B cell (primary cell): ENCODE measurements around the gene PAQR5. TPM values are rescaled to one million over a fixed set of nuclear protein-coding genes. Genes with fewer than 3 reads are reported as not detected.

Source experiments
- ATAC-seq: fragments of 200-7000 bp; cut with Tn5 transposase; one replicate; pipeline ENCODE4 v1.10.0; 2021; ENCODE audit warnings: low read depth, mild to moderate bottlenecking, moderate number of reproducible peaks, moderate library complexity
- CTCF ChIA-PET: fragments of 350-600 bp; sonication (Branson Sonifier 250); formaldehyde crosslinking; loops from one replicate; lab custom pipeline; 2021; ENCODE audit warnings: antibody characterized with exemption, inconsistent platforms; lab: Charles Lee
- POLR2A ChIA-PET: fragments of 350-600 bp; sonication (Branson Sonifier 250); formaldehyde crosslinking; loops from one replicate; lab custom pipeline; 2021; ENCODE audit warnings: antibody characterized with exemption; lab: Charles Lee
- DNase-seq: peaks from one replicate; pipeline ENCODE4 v3.0.0; 2013
- H2AFZ ChIP-seq: 2 replicates; pipeline ENCODE4 v1.6.1; 2012; ENCODE audit warnings: mild to moderate bottlenecking, low read depth, low read length; ENCODE audit not compliant: insufficient read depth, poor library complexity, severe bottlenecking
- H3K27ac ChIP-seq, 2 donors: 1 replicate in 1 of 2; 2 replicates in 1 of 2; pipeline ENCODE4 v1.5.1; 2012 to 2013; ENCODE audit warnings: low read length in 2 of 2, mild to moderate bottlenecking in 2 of 2, moderate library complexity in 1 of 2
- H3K27me3 ChIP-seq, 4 experiments: fragments of 200-600 bp in 1 of 4; sonication (generic) in 1 of 4; replicated peaks in 1 of 4; 1 replicate in 2 of 4; 2 replicates in 2 of 4; pipeline versions ENCODE4 v1.6.1 to v1.7.0; 2013 to 2016; ENCODE audit warnings: low read length in 3 of 4, mild to moderate bottlenecking in 2 of 4, mixed read lengths in 1 of 4, moderate library complexity in 1 of 4; ENCODE audit not compliant: insufficient read depth in 4 of 4, control insufficient read depth in 3 of 4; ENCODE audit errors: control extremely low read depth in 1 of 4
- H3K36me3 ChIP-seq, 2 experiments: replicated peaks in 1 of 2; 1 replicate in 1 of 2; 2 replicates in 1 of 2; pipeline versions ENCODE4 v1.6.1 to v1.7.1; 2013; ENCODE audit warnings: low read length in 1 of 2; ENCODE audit not compliant: insufficient read depth in 2 of 2, control insufficient read depth in 1 of 2; ENCODE audit errors: control extremely low read depth in 1 of 2, extremely low read depth in 1 of 2
- H3K4me1 ChIP-seq, 2 donors: fragments of 200-600 bp in 1 of 2; sonication (generic) in 1 of 2; 1 replicate in 1 of 2; 2 replicates in 1 of 2; pipeline versions ENCODE4 v1.5.1 to v1.6.1; 2013 to 2017; ENCODE audit warnings: low read length in 2 of 2; ENCODE audit not compliant: control insufficient read depth in 2 of 2, insufficient read depth in 2 of 2
- H3K4me2 ChIP-seq: replicated peaks from 2 replicates; pipeline ENCODE3; 2012; ENCODE audit warnings: mild to moderate bottlenecking, low read depth, low read length; ENCODE audit not compliant: poor library complexity, severe bottlenecking
- H3K4me3 ChIP-seq, 5 experiments: fragments of 200-600 bp in 1 of 5; sonication (generic) in 1 of 5; 1 replicate in 3 of 5; 2 replicates in 2 of 5; pipeline versions ENCODE4 v1.5.1 to v1.7.0; 2011 to 2016; ENCODE audit warnings: low read length in 4 of 5, mild to moderate bottlenecking in 4 of 5, low read depth in 2 of 5, control low read depth in 1 of 5, moderate library complexity in 1 of 5; ENCODE audit not compliant: insufficient read depth in 1 of 5; ENCODE audit errors: control extremely low read depth in 1 of 5, extremely low read depth in 1 of 5
- H3K79me2 ChIP-seq: fragments of 200-600 bp; sonication (generic); one replicate; pipeline ENCODE4 v1.6.0; 2016; ENCODE audit warnings: low read length; ENCODE audit not compliant: control insufficient read depth, insufficient read depth
- H3K9ac ChIP-seq: fragments of 200-600 bp; sonication (generic); 2 replicates; pipeline ENCODE4 v1.6.1; 2017; ENCODE audit warnings: mild to moderate bottlenecking, low read length, moderate library complexity
- H3K9me3 ChIP-seq, 3 donors: one replicate each; pipeline versions ENCODE4 v1.6.1 to v1.7.1; 2013; ENCODE audit warnings: low read length in 2 of 3; ENCODE audit not compliant: control insufficient read depth in 2 of 3, insufficient read depth in 1 of 3; ENCODE audit errors: control extremely low read depth in 1 of 3
- H4K20me1 ChIP-seq: 2 replicates; pipeline ENCODE4 v1.6.0; 2012; ENCODE audit warnings: mild to moderate bottlenecking, low read length; ENCODE audit not compliant: insufficient read depth, control insufficient read depth, poor library complexity, severe bottlenecking
- H3K27ac Mint-ChIP-seq: one replicate; pipeline ENCODE4 v1.8.0; 2021; ENCODE audit warnings: mixed read lengths
- H3K27me3 Mint-ChIP-seq: one replicate; pipeline ENCODE4 v1.8.0; 2021; ENCODE audit warnings: mixed read lengths
- H3K4me1 Mint-ChIP-seq: one replicate; pipeline ENCODE4 v1.8.0; 2021; ENCODE audit warnings: mixed read lengths
- H3K4me3 Mint-ChIP-seq: one replicate; pipeline ENCODE4 v1.8.0; 2021; ENCODE audit warnings: mixed read lengths
- H3K9me3 Mint-ChIP-seq: one replicate; pipeline ENCODE4 v1.8.0; 2022; ENCODE audit warnings: mixed read lengths; ENCODE audit not compliant: insufficient read depth
- CTCF ChIP-seq: fragments of 200-600 bp; IDR thresholded peaks from one replicate; pipeline ENCODE4 v1.8.0; 2022; ENCODE audit warnings: antibody characterized with exemption, mild to moderate bottlenecking
- EZH2 ChIP-seq: IDR thresholded peaks from 2 replicates; pipeline ENCODE4 v1.6.1; 2012; ENCODE audit warnings: borderline replicate concordance, low read depth, mild to moderate bottlenecking, moderate library complexity, low read length; ENCODE audit not compliant: insufficient read depth, poor library complexity, severe bottlenecking
- WGBS: methylation state at CpG from one replicate; pipeline ENCODE4 v1.1.5; 2013; ENCODE audit warnings: missing lambda C conversion rate; ENCODE audit not compliant: insufficient coverage; 5-methylcytosine and 5-hydroxymethylcytosine counted together
- intact Hi-C: fragments of 100-400 bp; cut with micrococcal nuclease; formaldehyde crosslinking; loops from one replicate; pipeline ENCODE4 v1.10.0; 2022
- polyA plus RNA-seq: library from polyadenylated mRNA; depleted of rRNA; stranded (reverse); fragments of >200 nt; gene quantifications from 2 replicates; pipeline ENCODE4 v1.2.3, GENCODE V29; 2012
- total RNA-seq, 2 donors: library from RNA; stranded (reverse); fragments of 120-200 nt in 1 of 2; gene quantifications; 1 replicate in 1 of 2; 2 replicates in 1 of 2; pipeline versions ENCODE4 v1.2.3 to v1.2.4, GENCODE V29; 2013 to 2022

The PAQR5 gene
- total and polyA plus RNA-seq, 2 donors (not counting 1 experiment from before 2014, with no cell fraction given) = not detected

GRCh38 chr15:69414701-69415167 lies 116.0 kb downstream of the PAQR5 start:
- POLR2A ChIA-PET = interaction anchor here (0.5 to 1.6 kb wide), 3 partner anchors 38 to 596 kb away, joined by 3 to 12 read pairs (median 3); partner anchors contain the start of gene RPLP1
- intact Hi-C loops = loop anchor here (1.0 to 10.0 kb wide), 4 partner anchors 38 to 1350 kb away; partner anchors contain the start of genes GLCE, RPLP1 and UACA
- H4K20me1 ChIP-seq = no peaks in the 10 kb centered on the region
- peaks cover 13% of the 10 kb centered on the region for H3K4me1 Mint-ChIP-seq
- peak overlapping the region; percentile 78 for H3K4me3 Mint-ChIP-seq
- DNase-seq (peak; percentile 44), ATAC-seq (no peak)
- peak overlapping the region; percentile 58 to 80 (median 70) for H3K4me3 ChIP-seq
- H3K9me3 ChIP-seq = no peaks in the 10 kb centered on the region
- H3K9me3 Mint-ChIP-seq = no peaks in the 10 kb centered on the region
- H3K27ac ChIP-seq = no peak overlapping the region
- H3K79me2 ChIP-seq = peaks cover 8% of the 10 kb centered on the region
- H3K27me3 Mint-ChIP-seq = peaks cover 11% of the 10 kb centered on the region
- peaks cover 0 to 8% (median 0%) of the 10 kb centered on the region in 4 experiments for H3K27me3 ChIP-seq
- peak overlapping the region; percentile 93 for H2AFZ ChIP-seq
- H3K27ac Mint-ChIP-seq = no peak overlapping the region
- H3K36me3 ChIP-seq = no peaks in the 10 kb centered on the region
- H3K9ac ChIP-seq = peak overlapping the region; percentile 68
- CTCF ChIA-PET = interaction anchor here (1.6 to 2.9 kb wide), 3 partner anchors 20 to 51 kb away, joined by 4 to 9 read pairs (median 4); no protein-coding TSS in a partner anchor
- WGBS = under 1% methylated on average over 21 of the region's 29 CpGs
- H3K4me2 ChIP-seq = peak overlapping the region; percentile 96
- H3K4me1 ChIP-seq = peaks cover 5 to 9% of the 10 kb centered on the region in 2 donors
- TF ChIP-seq EZH2 (no peak), CTCF (no peak)

- Histone ChIP-seq H3K36me3 (no peaks in the 10 kb centered on the region), H2AFZ (no peak overlapping the region), H3K9ac (no peak overlapping the region), H3K4me2 (no peak overlapping the region), H3K27ac (no peak overlapping the region), H3K27me3 (peaks cover 0 to 8% (median 0%) of the 10 kb centered on the region in 4 experiments), H3K9me3 (no peaks in the 10 kb centered on the region), H3K79me2 (peaks cover 8% of the 10 kb centered on the region), H3K4me3 (no peak overlapping the region), H4K20me1 (no peaks in the 10 kb centered on the region), H3K4me1 (peaks cover 5 to 9% of the 10 kb centered on the region in 2 donors)
- Mint-ChIP-seq H3K27me3 (peaks cover 11% of the 10 kb centered on the region), H3K4me1 (peaks cover 13% of the 10 kb centered on the region), H3K9me3 (no peaks in the 10 kb centered on the region), H3K27ac (no peak overlapping the region), H3K4me3 (peak overlapping the region; percentile 66)
- ChIA-PET POLR2A (interaction anchor here (0.5 to 1.6 kb wide), 2 partner anchors 37 to 172 kb away, joined by 3 to 12 read pairs; partner anchors contain the start of gene RPLP1), CTCF (interaction anchor here (1.8 to 2.9 kb wide), 2 partner anchors 48 to 50 kb away, joined by 4 to 9 read pairs; no protein-coding TSS in a partner anchor)
- ATAC-seq (no peak), DNase-seq (no peak)
- TF ChIP-seq EZH2 (no peak), CTCF (no peak)
- no CpG with 5 or more reads among the region's 3 CpGs for WGBS
- intact Hi-C loops = loop anchor here (10.0 kb wide), 1 partner anchor 1349 kb away; the partner anchor contains the start of gene UACA
Measured at GRCh38 chr15:69415381-69415780, 116.7 kb downstream of the PAQR5 start.
